Mesothelial cell of epicardium (in vitro differentiated cells): Measurements from ENCODE around the gene GPR137C. TPM values are rescaled to one million over a fixed set of nuclear protein-coding genes. Genes with fewer than 3 reads are reported as not detected.
"Not testable (repeated sequence)": the region's sequence is repeated elsewhere in the genome, so short reads cannot be mapped to it uniquely, and the experiment has no call there.

Source experiments
- DNase-seq, 2 experiments: peaks; one replicate each; pipeline ENCODE4 v3.0.0; 2021; ENCODE audit warnings: low spot score in 2 of 2; ENCODE audit not compliant: unreplicated experiment in 2 of 2
- H3K27ac Mint-ChIP-seq: 2 replicates; pipeline ENCODE4 v1.8.0; 2021; ENCODE audit warnings: mixed read lengths
- H3K27me3 Mint-ChIP-seq: 2 replicates; pipeline ENCODE4 v1.8.0; 2021; ENCODE audit warnings: low read depth, mixed read lengths
- H3K36me3 Mint-ChIP-seq: 2 replicates; pipeline ENCODE4 v1.8.0; 2021; ENCODE audit warnings: mixed read lengths
- H3K4me1 Mint-ChIP-seq: 2 replicates; pipeline ENCODE4 v1.8.0; 2021; ENCODE audit warnings: mixed read lengths
- H3K4me3 Mint-ChIP-seq: 2 replicates; pipeline ENCODE4 v1.8.0; 2021; ENCODE audit warnings: mild to moderate bottlenecking, moderate library complexity, mixed read lengths
- H3K9me3 Mint-ChIP-seq: 2 replicates; pipeline ENCODE4 v1.8.0; 2021; ENCODE audit warnings: mixed read lengths
- CTCF ChIP-seq: fragments of 200-600 bp; sonication (generic); IDR thresholded peaks from one replicate; pipeline ENCODE4 v1.5.0; 2021; ENCODE audit warnings: antibody characterized with exemption; ENCODE audit not compliant: unreplicated experiment
- total RNA-seq: library from RNA; stranded (reverse); gene quantifications from 3 replicates; pipeline ENCODE4 v1.2.1, GENCODE V29; 2021

GPR137C gene
- total RNA-seq, 1 donor from 2014 or later: 4.1 TPM

GRCh38 chr14:52563120-52563519, 10.5 kb downstream of the GPR137C start:
- Mint-ChIP-seq H3K27me3 (no peaks in the 10 kb centered on the region), H3K36me3 (peaks cover 5% of the 10 kb centered on the region), H3K4me1 (no peaks in the 10 kb centered on the region), H3K9me3 (peaks cover 7% of the 10 kb centered on the region), H3K4me3 (no peak overlapping the region), H3K27ac (no peak overlapping the region)
- TF ChIP-seq CTCF: no peak
- no peak for DNase-seq

DNA sequence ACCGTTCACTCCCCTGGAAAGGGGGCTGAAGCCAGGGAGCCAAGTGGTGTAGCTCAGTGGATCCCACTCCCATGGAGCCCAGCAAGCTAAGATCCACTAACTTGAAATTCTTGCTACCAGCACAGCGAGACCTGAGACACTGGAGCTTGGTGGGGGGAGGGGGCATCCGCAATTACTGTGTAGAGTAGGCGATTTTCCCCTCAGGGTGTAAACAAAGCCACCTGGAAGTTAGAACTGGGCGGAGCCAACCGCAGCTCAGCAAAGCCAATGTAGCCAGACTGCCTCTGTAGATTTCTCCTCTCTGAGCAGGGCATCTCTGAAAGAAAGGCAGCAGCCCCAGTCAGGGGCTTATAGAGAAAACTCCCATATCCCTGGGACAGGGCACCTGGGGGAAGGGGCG, 15.8 kb downstream of the GPR137C start:
- not testable (repeated sequence) for H3K27ac Mint-ChIP-seq, H3K4me3 Mint-ChIP-seq, H3K27me3 Mint-ChIP-seq, H3K4me1 Mint-ChIP-seq, DNase-seq
- Mint-ChIP-seq H3K36me3 (peaks cover 24% of the 10 kb centered on the region), H3K9me3 (peaks cover 44% of the 10 kb centered on the region)

- H3K27me3 Mint-ChIP-seq: no peaks in the 10 kb centered on the region
- no peak overlapping the region for H3K27ac Mint-ChIP-seq
- H3K9me3 Mint-ChIP-seq: peaks cover 33% of the 10 kb centered on the region
- no peak overlapping the region for H3K4me3 Mint-ChIP-seq
- TF ChIP-seq CTCF: no peak
- DNase-seq: no peak
- peaks cover 14% of the 10 kb centered on the region for H3K36me3 Mint-ChIP-seq
- H3K4me1 Mint-ChIP-seq: no peaks in the 10 kb centered on the region
These were observed 23.2 kb downstream of the GPR137C start for GRCh38 chr14:52575858-52576257.

- Mint-ChIP-seq H3K27ac (no peak overlapping the region), H3K36me3 (no peaks in the 10 kb centered on the region), H3K27me3 (no peaks in the 10 kb centered on the region), H3K4me3 (no peak overlapping the region), H3K4me1 (peaks cover 13% of the 10 kb centered on the region), H3K9me3 (no peaks in the 10 kb centered on the region)
- DNase-seq: no peak
- TF ChIP-seq CTCF: no peak
These were observed 30.9 kb downstream of the GPR137C start for GRCh38 chr14:52583544-52583943.

DNA sequence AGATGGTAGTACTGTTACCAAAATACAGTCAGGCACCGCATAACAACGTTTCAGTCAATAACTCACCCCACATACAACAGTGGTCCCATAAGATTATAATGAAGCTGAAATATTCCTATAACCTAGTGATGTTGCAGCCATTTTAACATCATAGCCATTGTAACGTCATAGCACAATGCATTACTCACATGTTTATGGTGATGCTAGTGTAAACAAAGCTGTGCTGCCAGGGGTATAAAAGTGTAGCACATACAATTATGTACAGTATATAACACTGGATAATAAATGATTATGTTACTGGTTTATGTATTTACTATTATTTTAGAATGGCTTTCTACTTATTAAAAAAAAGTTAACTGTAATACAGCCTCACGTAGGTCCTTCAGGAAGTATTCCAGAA, 37.0 kb downstream of the GPR137C start:
- no peak for TF ChIP-seq CTCF
- H3K4me3 Mint-ChIP-seq: no peak overlapping the region
- H3K36me3 Mint-ChIP-seq: peaks cover 7% of the 10 kb centered on the region
- no peaks in the 10 kb centered on the region for H3K27me3 Mint-ChIP-seq
- DNase-seq: no peak
- no peak overlapping the region for H3K27ac Mint-ChIP-seq
- peaks cover 32% of the 10 kb centered on the region for H3K9me3 Mint-ChIP-seq
- H3K4me1 Mint-ChIP-seq: peaks cover 13% of the 10 kb centered on the region

GRCh38 chr14:52590318-52590717, 37.7 kb downstream of the GPR137C start:
- peaks cover 39% of the 10 kb centered on the region for H3K9me3 Mint-ChIP-seq
- no peak overlapping the region for H3K27ac Mint-ChIP-seq
- H3K4me3 Mint-ChIP-seq: no peak overlapping the region
- no peak for DNase-seq
- no peak for TF ChIP-seq CTCF
- peaks cover 13% of the 10 kb centered on the region for H3K4me1 Mint-ChIP-seq
- no peaks in the 10 kb centered on the region for H3K27me3 Mint-ChIP-seq
- H3K36me3 Mint-ChIP-seq: peaks cover 10% of the 10 kb centered on the region
